ENCODE measurements around the gene FBXW7. TPM values are rescaled to one million over a fixed set of nuclear protein-coding genes. Genes with fewer than 3 reads are reported as not detected.

The FBXW7 gene
- total and polyA plus RNA-seq, 2 of the 8 experiments (the other 6 are each of a cell fraction or from before 2014, with no cell fraction given), result 6.0 to 26.7 TPM

- Histone ChIP-seq H2BK120ac (replicated peaks; ENCODE audit: low read depth, low read length) (no peak overlapping the region), H2AFZ (ENCODE audit: low read length) (no peak overlapping the region), H3K56ac (replicated peaks; ENCODE audit: insufficient read length, low read depth, low read length) (no peak overlapping the region), H2BK12ac (ENCODE audit: low read depth, low read length) (no peak overlapping the region), H3K27ac (ENCODE audit: low read depth, low read length) (no peak overlapping the region), H2AK5ac (ENCODE audit: low read depth, low read length) (no peak overlapping the region), H3K79me1 (ENCODE audit: low read depth, low read length) (0 out of 2 replicates have a peak, but pooled peaks cover 2% of the 10 kb centered on the region), H4K8ac (ENCODE audit: extremely low read depth, insufficient read depth, low read length) (no peak overlapping the region), H3K79me2 (ENCODE audit: control insufficient read depth in 1 of 2, insufficient read depth in 2 of 2, low read length in 2 of 2) (peaks cover 0 to 91% of the 10 kb centered on the region in 2 experiments; a peak in 2 of 4 replicates), H2BK15ac (ENCODE audit: low read length) (no peak overlapping the region), H2BK5ac (ENCODE audit: low read depth, low read length) (no peak overlapping the region), H3K18ac (ENCODE audit: extremely low read depth, low read length) (no peak overlapping the region), H4K20me1 (replicated peaks in 1 of 2; ENCODE audit: control insufficient read depth in 1 of 2, insufficient read depth in 2 of 2, low read length in 2 of 2) (peaks cover 0 to 8% of the 10 kb centered on the region in 2 experiments), H3K4me2 (ENCODE audit: insufficient read depth in 1 of 2, low read depth in 2 of 2, low read length in 2 of 2) (no peak overlapping the region), H3K27me3 (replicated peaks in 1 of 4; ENCODE audit: control insufficient read depth in 3 of 4, extremely low read depth in 1 of 4, insufficient read depth in 3 of 4, low read length in 3 of 4) (no peaks in the 10 kb centered on the region), H4K5ac (ENCODE audit: insufficient read length, low read depth, low read length) (no peak overlapping the region), H3K36me3 (ENCODE audit: control insufficient read depth in 2 of 4, insufficient read depth in 4 of 4, low read length in 3 of 4) (no peaks in the 10 kb centered on the region), H3K4me3 (ENCODE audit: extremely low read depth in 1 of 4, insufficient read depth in 2 of 4, low read depth in 3 of 4, low read length in 4 of 4) (no peak overlapping the region), H3K9ac (replicated peaks in 1 of 4; ENCODE audit: extremely low read depth in 1 of 4, low read depth in 3 of 4, low read length in 3 of 4) (no peak overlapping the region), H3K23me2 (ENCODE audit: low read depth, low read length) (no peaks in the 10 kb centered on the region), H3K4me1 (replicated peaks in 1 of 4; ENCODE audit: control insufficient read depth in 3 of 4, insufficient read depth in 4 of 4, low read length in 3 of 4) (peaks cover 0 to 10% (median 7%) of the 10 kb centered on the region in 4 experiments; a peak in 4 of 7 replicates), H3K23ac (ENCODE audit: insufficient read length) (no peak overlapping the region), H2BK20ac (ENCODE audit: low read length) (no peak overlapping the region), H3K9me3 (ENCODE audit: insufficient read depth in 2 of 2, low read depth in 1 of 2, low read length in 1 of 2) (no peaks in the 10 kb centered on the region), H3K4ac (replicated peaks; ENCODE audit: insufficient read length, low read depth, low read length) (no peak overlapping the region), H3K14ac (ENCODE audit: insufficient read length) (no peak overlapping the region), H4K91ac (replicated peaks; ENCODE audit: insufficient read length, low read length) (no peak overlapping the region)
- no peak for DNase-seq (ENCODE audit: low read depth in 1 of 2, low spot score in 2 of 2)
- FAIRE-seq, result no peak
- WGBS, 2 experiments (ENCODE audit: extremely low coverage in 1 of 2, insufficient coverage in 1 of 2, insufficient read length in 1 of 2, insufficient replicate concordance in 2 of 2, low coverage in 1 of 2, low lambda C conversion rate in 2 of 2, missing lambda C conversion rate in 1 of 2), result 90% methylated on average over 7 of the region's 7 CpGs; no CpG with 5 or more reads in 1 of the 2 experiments
- ChIA-PET CTCF (ENCODE audit: partially characterized antibody) (no interaction called here), POLR2A (ENCODE audit: partially characterized antibody) (no interaction called here)
- TF ChIP-seq NRF1 (IDR thresholded peaks at IDR 0.05; ENCODE audit: low read depth, low read length) (no peak), MAFK (IDR thresholded peaks at IDR 0.05; ENCODE audit: low read depth, low read length) (no peak), EGR1 (IDR thresholded peaks at IDR 0.05; ENCODE audit: borderline replicate concordance, low read depth, low read length) (no peak), TAF1 (IDR thresholded peaks at IDR 0.05; ENCODE audit: low read depth, low read length) (no peak), EP300 (IDR thresholded peaks at IDR 0.05; ENCODE audit: borderline replicate concordance in 1 of 2, low read depth in 2 of 2, low read length in 2 of 2) (no peak), ZNF274 (IDR thresholded peaks at IDR 0.05; ENCODE audit: borderline replicate concordance, extremely low read depth, low read length) (no peak), ATF3 (IDR thresholded peaks at IDR 0.05; ENCODE audit: insufficient read depth, low read depth, low read length) (no peak), RXRA (IDR thresholded peaks at IDR 0.05; ENCODE audit: insufficient read depth, low read depth, low read length) (no peak), YY1 (IDR thresholded peaks at IDR 0.05; ENCODE audit: low read depth, low read length) (no peak), EZH2 (IDR thresholded peaks at IDR 0.05; ENCODE audit: low read depth, low read length, severe bottlenecking) (no peak), TEAD4 (IDR thresholded peaks at IDR 0.05; ENCODE audit: low read depth, low read length) (no peak), RBBP5 (IDR thresholded peaks at IDR 0.05; ENCODE audit: borderline replicate concordance, low read depth, low read length) (no peak), SAP30 (IDR thresholded peaks at IDR 0.05; ENCODE audit: insufficient read depth, insufficient replicate concordance, low read length) (no peak), HDAC6 (IDR thresholded peaks at IDR 0.05; ENCODE audit: low read depth, low read length) (no peak)
Observed at GRCh38 chr4:152513078-152513477, 22.8 kb downstream of the FBXW7 start.
